Transverse colon (tissue), 4 donors: ENCODE data around the gene HMGB1.

Source experiments
- EP300 ChIP-seq: sonication (generic); formaldehyde crosslinking; IDR thresholded peaks from one replicate; pipeline ENCODE4 v1.6.1; 2017; ENCODE audit warnings: antibody characterized with exemption, low read depth
- POLR2A ChIP-seq: fragments of 450-650 bp; IDR thresholded peaks from one replicate; pipeline ENCODE4 v1.6.1; 2016; ENCODE audit warnings: antibody characterized with exemption, mild to moderate bottlenecking, moderate library complexity
- POLR2AphosphoS5 ChIP-seq, 3 donors: sonication (generic); formaldehyde crosslinking; IDR thresholded peaks; one replicate each; pipeline ENCODE4 v1.6.1; 2016; ENCODE audit warnings: antibody characterized with exemption in 3 of 3
- TF ChIP-seq, protein P1 (sequence below), 5 experiments: fragments of 200-600 bp in 3 of 5; fragments of 450-650 bp in 2 of 5; sonication (generic) in 3 of 5; IDR thresholded peaks; 1 replicate in 2 of 5; 2 replicates in 3 of 5; pipeline ENCODE4 v1.5.1; 2016 to 2017; ENCODE audit warnings: antibody characterized with exemption in 5 of 5, inconsistent platforms in 3 of 5, mild to moderate bottlenecking in 2 of 5, moderate library complexity in 1 of 5

DNA sequence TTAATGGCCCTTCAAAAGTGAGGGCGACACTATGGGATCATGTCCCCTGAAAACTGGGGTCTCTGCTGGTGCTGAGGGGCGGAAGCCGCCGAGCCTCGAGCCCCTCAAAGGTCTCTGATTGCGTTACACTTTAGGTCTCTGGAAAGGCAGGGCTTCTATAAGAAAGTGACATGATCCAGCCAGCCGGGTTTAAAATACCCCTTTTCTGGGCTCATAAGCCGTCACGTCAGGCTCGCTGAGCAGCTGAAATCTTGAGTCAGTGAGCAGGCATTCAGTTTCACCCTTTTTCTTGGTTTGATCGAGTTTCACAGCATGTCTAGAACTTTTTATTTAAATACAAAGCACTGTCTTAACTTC, 600 bp upstream of the HMGB1 start:
- no peak for TF ChIP-seq POLR2AphosphoS5 (IDR thresholded peaks at IDR 0.05)
- TF ChIP-seq, protein P1, sequence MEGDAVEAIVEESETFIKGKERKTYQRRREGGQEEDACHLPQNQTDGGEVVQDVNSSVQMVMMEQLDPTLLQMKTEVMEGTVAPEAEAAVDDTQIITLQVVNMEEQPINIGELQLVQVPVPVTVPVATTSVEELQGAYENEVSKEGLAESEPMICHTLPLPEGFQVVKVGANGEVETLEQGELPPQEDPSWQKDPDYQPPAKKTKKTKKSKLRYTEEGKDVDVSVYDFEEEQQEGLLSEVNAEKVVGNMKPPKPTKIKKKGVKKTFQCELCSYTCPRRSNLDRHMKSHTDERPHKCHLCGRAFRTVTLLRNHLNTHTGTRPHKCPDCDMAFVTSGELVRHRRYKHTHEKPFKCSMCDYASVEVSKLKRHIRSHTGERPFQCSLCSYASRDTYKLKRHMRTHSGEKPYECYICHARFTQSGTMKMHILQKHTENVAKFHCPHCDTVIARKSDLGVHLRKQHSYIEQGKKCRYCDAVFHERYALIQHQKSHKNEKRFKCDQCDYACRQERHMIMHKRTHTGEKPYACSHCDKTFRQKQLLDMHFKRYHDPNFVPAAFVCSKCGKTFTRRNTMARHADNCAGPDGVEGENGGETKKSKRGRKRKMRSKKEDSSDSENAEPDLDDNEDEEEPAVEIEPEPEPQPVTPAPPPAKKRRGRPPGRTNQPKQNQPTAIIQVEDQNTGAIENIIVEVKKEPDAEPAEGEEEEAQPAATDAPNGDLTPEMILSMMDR (IDR thresholded peaks at IDR 0.05): no peak
- no peak for TF ChIP-seq EP300
- TF ChIP-seq POLR2A: no peak
